GM12878 (cell line): Measurements from ENCODE around the gene SLIT1. TPM values are rescaled to one million over a fixed set of nuclear protein-coding genes. Genes with fewer than 3 reads are reported as not detected.

Source experiments
- ATAC-seq: fragments of 200-7000 bp; cut with Tn5 transposase; 3 replicates; pipeline ENCODE4 v1.9.1; 2020; ENCODE audit warnings: mild to moderate bottlenecking, moderate library complexity
- BruUV-seq: library from RNA; stranded (reverse); fragments of 400-500 nt; replicated peaks from 2 replicates; lab custom pipeline; 2021; lab: Mats Ljungman, UMichigan
- CTCF ChIA-PET: fragments of 300-600 bp; sonication (Branson Sonifier 250); formaldehyde crosslinking; extraction: SDS; loops from one replicate; lab custom pipeline; 2021; ENCODE audit warnings: inconsistent platforms; lab: Yijun Ruan, JAX
- POLR2A ChIA-PET: fragments of 350-600 bp; formaldehyde crosslinking; extraction: SDS; loops from one replicate; lab custom pipeline; 2021; ENCODE audit warnings: inconsistent platforms; lab: Charles Lee
- RAD21 ChIA-PET: fragments of 300-600 bp; sonication (Branson Sonifier 250); formaldehyde crosslinking; loops from one replicate; lab custom pipeline; 2023; ENCODE audit warnings: antibody characterized with exemption; ENCODE audit not compliant: unreplicated experiment; lab: Charles Lee
- SMC1A ChIA-PET: fragments of 300-600 bp; sonication (Branson Sonifier 250); formaldehyde crosslinking; loops from one replicate; lab custom pipeline; 2023; ENCODE audit not compliant: unreplicated experiment, uncharacterized antibody; lab: Charles Lee
- DNase-seq: peaks from one replicate; pipeline ENCODE4 v3.0.0-alpha.2; 2011; ENCODE audit warnings: low read depth, low spot score
- FAIRE-seq: peaks from 3 replicates; lab custom pipeline; 2011; peaks lifted over from hg19 to GRCh38; lab: Jason Lieb, UNC
- H2AFZ ChIP-seq: 2 replicates; pipeline ENCODE4 v1.6.0; 2011; ENCODE audit warnings: low read depth, low read length, control low read depth; ENCODE audit not compliant: control insufficient read depth
- H3K27ac ChIP-seq: 2 replicates; pipeline ENCODE4 v1.5.1; 2011; ENCODE audit warnings: control low read depth; ENCODE audit not compliant: control insufficient read depth, insufficient read depth
- H3K27me3 ChIP-seq, 2 experiments: replicated peaks in 1 of 2; 2 replicates each; pipeline versions ENCODE4 v1.6.0 to v1.6.1; 2011; ENCODE audit warnings: low read length in 1 of 2; ENCODE audit not compliant: control insufficient read depth in 2 of 2, insufficient read depth in 2 of 2
- H3K36me3 ChIP-seq, 2 experiments: 2 replicates each; pipeline ENCODE4 v1.5.1; 2011; ENCODE audit warnings: low read length in 1 of 2; ENCODE audit not compliant: control insufficient read depth in 2 of 2, insufficient read depth in 2 of 2
- H3K4me1 ChIP-seq: 2 replicates; pipeline ENCODE4 v1.6.1; 2011; ENCODE audit warnings: mild to moderate bottlenecking, low read length, moderate library complexity, mixed read lengths; ENCODE audit not compliant: control insufficient read depth, insufficient read depth
- H3K4me2 ChIP-seq: 2 replicates; pipeline ENCODE4 v1.6.0; 2011; ENCODE audit warnings: control low read depth; ENCODE audit not compliant: control insufficient read depth, insufficient read depth
- H3K4me3 ChIP-seq: fragments of 200-600 bp; sonication (generic); 2 replicates; pipeline ENCODE4 v1.5.1; 2016
- H3K79me2 ChIP-seq: 2 replicates; pipeline ENCODE4 v1.6.0; 2011; ENCODE audit warnings: low read length; ENCODE audit not compliant: control insufficient read depth, insufficient read depth
- H3K9ac ChIP-seq: 2 replicates; pipeline ENCODE4 v1.8.0; 2011; ENCODE audit warnings: low read length, control low read depth, mixed read lengths; ENCODE audit not compliant: control insufficient read depth, insufficient read depth
- H3K9me3 ChIP-seq: replicated peaks from 3 replicates; pipeline ENCODE4 v1.5.1; 2011; ENCODE audit warnings: mild to moderate bottlenecking, low read length; ENCODE audit not compliant: control insufficient read depth, insufficient read depth
- H4K20me1 ChIP-seq: 2 replicates; pipeline ENCODE4 v1.6.0; 2011; ENCODE audit not compliant: control insufficient read depth, insufficient read depth
- CTCF ChIP-seq, 3 experiments: IDR thresholded peaks in 2 of 3; conservative IDR thresholded peaks in 1 of 3; 2 replicates each; pipeline ENCODE4 v1.5.1; 2011; ENCODE audit warnings: low read depth in 3 of 3, low read length in 3 of 3, mild to moderate bottlenecking in 3 of 3, control low read depth in 2 of 3, moderate library complexity in 2 of 3, inconsistent platforms in 1 of 3, mixed read lengths in 1 of 3; ENCODE audit not compliant: control insufficient read depth in 2 of 3, insufficient read depth in 1 of 3; ENCODE audit errors: extremely low read depth in 1 of 3
- KAT2A ChIP-seq: conservative IDR thresholded peaks from 2 replicates; pipeline ENCODE4 v1.6.1; 2011; ENCODE audit warnings: low read depth, low read length; ENCODE audit not compliant: control insufficient read depth
- KDM1A ChIP-seq: fragments of 200-600 bp; sonication (generic); IDR thresholded peaks from 2 replicates; pipeline ENCODE4 v1.6.1; 2016; ENCODE audit warnings: borderline replicate concordance
- LARP7 ChIP-seq: fragments of 450-650 bp; IDR thresholded peaks from 2 replicates; pipeline ENCODE4 v1.6.1; 2017; ENCODE audit warnings: mild to moderate bottlenecking
- MEF2B ChIP-seq: fragments of 450-650 bp; IDR thresholded peaks from 2 replicates; pipeline ENCODE4 v1.6.1; 2018; ENCODE audit warnings: mild to moderate bottlenecking, moderate library complexity; ENCODE audit not compliant: partially characterized antibody, poor library complexity, severe bottlenecking
- SIN3A ChIP-seq: IDR thresholded peaks from 2 replicates; pipeline ENCODE4 v1.6.1; 2012; ENCODE audit warnings: low read depth, low read length, improper control_type of control experiment
- SMARCA5 ChIP-seq: fragments of 450-650 bp; IDR thresholded peaks from 2 replicates; pipeline ENCODE4 v1.6.1; 2017; ENCODE audit warnings: mild to moderate bottlenecking
- YY1 ChIP-seq: IDR thresholded peaks from 2 replicates; pipeline ENCODE4 v1.6.1; 2011; ENCODE audit warnings: low read depth, mild to moderate bottlenecking, low read length
- WGBS: methylation state at CpG from one replicate; pipeline ENCODE4 v1.1.6; 2016; ENCODE audit warnings: low lambda C conversion rate; ENCODE audit not compliant: insufficient replicate concordance, insufficient coverage; ENCODE audit errors: missing lambda C conversion rate; 5-methylcytosine and 5-hydroxymethylcytosine counted together
- in situ Hi-C: fragments of 300-500 bp; cut with MboI; formaldehyde crosslinking; loops from 9 replicates; pipeline ENCODE4 v1.14.3; 2018; ENCODE audit warnings: mixed read lengths
- intact Hi-C: fragments of 100-400 bp; cut with micrococcal nuclease; formaldehyde crosslinking; loops from one replicate; pipeline ENCODE4 v1.14.2; 2022; ENCODE audit not compliant: unreplicated experiment
- polyA plus RNA-seq, 11 experiments: library from polyadenylated mRNA; depleted of rRNA in 4 of 11; unstranded in 6 of 11; stranded (reverse) in 5 of 11; fragments of >200 nt; fragmentation: Nextera tagmentation in 4 of 11; fragmentation: Illumina TruSeq in 1 of 11; extraction: Ambion mirVana in 4 of 11; extraction: Trizol in 1 of 11; gene quantifications; 1 replicate in 1 of 11; 2 replicates in 10 of 11; pipeline versions ENCODE4 v1.2.1 to v1.2.3, GENCODE V29; 2011 to 2016; ENCODE audit warnings: inconsistent platforms in 2 of 11, missing spikeins in 2 of 11, low read depth in 1 of 11
- total RNA-seq, 4 experiments: library from RNA; depleted of rRNA in 3 of 4; stranded (reverse); fragments of >200 nt in 3 of 4; fragmentation: Illumina TruSeq in 1 of 4; extraction: Trizol in 1 of 4; gene quantifications; 2 replicates each; pipeline versions ENCODE4 v1.2.1 to v1.2.3, GENCODE V29; 2013 to 2021
- TF ChIP-seq, protein P1 (sequence below): fragments of 450-650 bp; IDR thresholded peaks from 2 replicates; pipeline ENCODE4 v1.6.1; 2017; ENCODE audit warnings: low read depth, mild to moderate bottlenecking, moderate library complexity

The SLIT1 gene
- total and polyA plus RNA-seq, 10 of the 15 experiments (the other 5 are each of a cell fraction or from before 2014, with no cell fraction given) = 0.04 to 0.19 (median 0.06) TPM; not detected in 4

DNA sequence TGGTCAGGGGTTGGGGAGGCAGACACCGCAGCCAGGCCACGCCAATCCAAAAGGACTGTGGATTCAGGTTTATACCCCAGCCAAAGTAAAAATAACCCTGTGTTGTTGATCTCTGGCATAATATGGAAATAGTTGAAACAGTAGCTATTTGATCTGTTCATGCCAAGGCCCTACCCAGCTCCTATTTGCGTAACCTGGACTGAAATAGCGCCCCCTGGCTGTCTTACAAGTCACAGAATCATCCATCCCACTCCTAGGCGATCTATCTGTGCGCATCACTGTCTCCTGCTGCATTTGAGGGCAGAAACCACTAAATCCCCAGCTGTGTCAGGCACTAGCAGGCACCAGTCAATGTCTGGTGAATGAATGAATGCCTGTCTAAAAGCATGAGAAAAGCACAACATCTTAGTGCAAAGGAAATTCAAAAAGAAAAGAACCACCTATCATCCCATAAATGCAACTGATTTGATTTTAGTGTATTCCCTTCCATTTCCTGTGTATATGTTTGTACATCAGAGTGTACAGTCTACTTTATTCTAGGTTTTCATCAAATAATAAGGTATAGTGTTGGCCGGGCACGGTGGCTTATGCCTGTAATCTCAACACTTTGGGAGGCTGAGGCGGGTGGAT, 160.0 kb downstream of the SLIT1 start (continued):
- 0 out of 2 replicates have a peak, but pooled peaks have one; percentile 40 for TF ChIP-seq YY1
- TF ChIP-seq CTCF (IDR thresholded peaks at IDR 0.05 in 2 of 3, conservative IDR thresholded peaks at IDR 0.05 in 1 of 3; ENCODE audit: control insufficient read depth in 2 of 3, extremely low read depth in 1 of 3, insufficient read depth in 1 of 3, low read depth in 3 of 3, low read length in 3 of 3) = peak; percentile 73 to 84 (median 75)
- TF ChIP-seq KAT2A = no peak
- TF ChIP-seq SIN3A = no peak
- TF ChIP-seq SMARCA5 = peak; percentile 68; the same call in 1 of the 2 replicates
- no peak for TF ChIP-seq LARP7
- no peak for TF ChIP-seq KDM1A

GRCh38 chr10:97024168-97025073, 161.3 kb downstream of the SLIT1 start:
- TF ChIP-seq MEF2B (peak; percentile 55), SMARCA5 (no peak)
- TF ChIP-seq, protein P1, sequence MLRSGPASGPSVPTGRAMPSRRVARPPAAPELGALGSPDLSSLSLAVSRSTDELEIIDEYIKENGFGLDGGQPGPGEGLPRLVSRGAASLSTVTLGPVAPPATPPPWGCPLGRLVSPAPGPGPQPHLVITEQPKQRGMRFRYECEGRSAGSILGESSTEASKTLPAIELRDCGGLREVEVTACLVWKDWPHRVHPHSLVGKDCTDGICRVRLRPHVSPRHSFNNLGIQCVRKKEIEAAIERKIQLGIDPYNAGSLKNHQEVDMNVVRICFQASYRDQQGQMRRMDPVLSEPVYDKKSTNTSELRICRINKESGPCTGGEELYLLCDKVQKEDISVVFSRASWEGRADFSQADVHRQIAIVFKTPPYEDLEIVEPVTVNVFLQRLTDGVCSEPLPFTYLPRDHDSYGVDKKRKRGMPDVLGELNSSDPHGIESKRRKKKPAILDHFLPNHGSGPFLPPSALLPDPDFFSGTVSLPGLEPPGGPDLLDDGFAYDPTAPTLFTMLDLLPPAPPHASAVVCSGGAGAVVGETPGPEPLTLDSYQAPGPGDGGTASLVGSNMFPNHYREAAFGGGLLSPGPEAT = 0 out of 2 replicates have a peak, but pooled peaks have one; percentile 38
- TF ChIP-seq, all 136 proteins: peak for 2
- ChIA-PET POLR2A (interaction anchor here (0.5 to 1.2 kb wide), 4 partner anchors 10 to 319 kb away, joined by 3 read pairs; no protein-coding TSS in a partner anchor), SMC1A (interaction anchor here (0.5 to 6.6 kb wide), 53 partner anchors 8 to 654 kb away, joined by 3 to 96 read pairs (median 5); no protein-coding TSS in a partner anchor), RAD21 (interaction anchor here (0.6 to 3.2 kb wide), 40 partner anchors 8 to 649 kb away, joined by 3 to 43 read pairs (median 5); no protein-coding TSS in a partner anchor), CTCF (interaction anchor here (0.6 to 10.3 kb wide), 57 partner anchors 8 to 650 kb away, joined by 3 to 155 read pairs (median 6); no protein-coding TSS in a partner anchor)
- ATAC-seq (peak; percentile 82), DNase-seq (peak; percentile 28), FAIRE-seq (no peak)
- in situ Hi-C loops (no loop called here), intact Hi-C loops (loop anchor here (1.0 to 10.0 kb wide), 5 partner anchors 114 to 647 kb away; partner anchors contain the start of gene LCOR)
- no TSS peak for BruUV-seq
- H3K9me3 ChIP-seq = no peaks in the 10 kb centered on the region
- no peak overlapping the region for H3K9ac ChIP-seq
- 68% methylated on average over 13 of the region's 13 CpGs for WGBS
- H3K4me3 ChIP-seq = no peak overlapping the region
- no peaks in the 10 kb centered on the region for H3K79me2 ChIP-seq
- no peaks in the 10 kb centered on the region for H4K20me1 ChIP-seq
- peak overlapping the region; percentile 29 for H2AFZ ChIP-seq
- peak overlapping the region; percentile 5; the same call in 1 of the 2 replicates for H3K4me2 ChIP-seq
- H3K36me3 ChIP-seq = no peaks in the 10 kb centered on the region
- H3K27me3 ChIP-seq = no peaks in the 10 kb centered on the region; a peak in 1 of 4 replicates
- H3K27ac ChIP-seq = 0 out of 2 replicates have a peak overlapping the region, but pooled peaks have one; percentile 1
- H3K4me1 ChIP-seq = peaks cover 25% of the 10 kb centered on the region
